ENCODE results near the gene CPLX3.

DNA sequence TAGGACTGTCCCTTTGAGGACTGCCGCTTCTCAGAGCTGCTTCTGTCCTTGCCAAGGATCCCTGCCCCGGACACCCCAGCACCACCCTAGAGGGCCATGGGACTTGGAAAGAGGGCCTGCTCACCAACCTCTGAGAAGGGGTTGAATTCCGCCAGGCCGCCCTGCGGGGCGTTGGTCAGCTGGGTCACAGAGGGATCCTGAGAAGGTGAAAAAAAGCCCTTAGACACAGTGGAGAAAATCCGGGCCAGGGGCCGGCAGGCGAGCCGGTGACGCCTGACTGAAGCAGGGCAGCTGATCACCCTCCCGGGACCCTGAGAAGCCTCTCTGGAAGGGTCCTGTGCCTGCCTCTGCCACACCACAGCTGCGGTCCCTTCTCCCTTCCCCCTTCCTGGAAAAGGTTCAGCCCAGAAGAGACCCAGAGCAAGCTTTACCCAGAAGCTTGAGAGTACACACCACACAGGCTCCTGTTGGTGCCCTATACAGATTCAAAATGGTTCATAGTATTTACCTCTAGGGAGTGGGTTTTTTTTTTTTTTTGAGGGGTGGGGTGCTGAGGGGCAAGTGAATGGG, 28.1 kb downstream of the CPLX3 start:
- TF ChIP-seq, protein P1, sequence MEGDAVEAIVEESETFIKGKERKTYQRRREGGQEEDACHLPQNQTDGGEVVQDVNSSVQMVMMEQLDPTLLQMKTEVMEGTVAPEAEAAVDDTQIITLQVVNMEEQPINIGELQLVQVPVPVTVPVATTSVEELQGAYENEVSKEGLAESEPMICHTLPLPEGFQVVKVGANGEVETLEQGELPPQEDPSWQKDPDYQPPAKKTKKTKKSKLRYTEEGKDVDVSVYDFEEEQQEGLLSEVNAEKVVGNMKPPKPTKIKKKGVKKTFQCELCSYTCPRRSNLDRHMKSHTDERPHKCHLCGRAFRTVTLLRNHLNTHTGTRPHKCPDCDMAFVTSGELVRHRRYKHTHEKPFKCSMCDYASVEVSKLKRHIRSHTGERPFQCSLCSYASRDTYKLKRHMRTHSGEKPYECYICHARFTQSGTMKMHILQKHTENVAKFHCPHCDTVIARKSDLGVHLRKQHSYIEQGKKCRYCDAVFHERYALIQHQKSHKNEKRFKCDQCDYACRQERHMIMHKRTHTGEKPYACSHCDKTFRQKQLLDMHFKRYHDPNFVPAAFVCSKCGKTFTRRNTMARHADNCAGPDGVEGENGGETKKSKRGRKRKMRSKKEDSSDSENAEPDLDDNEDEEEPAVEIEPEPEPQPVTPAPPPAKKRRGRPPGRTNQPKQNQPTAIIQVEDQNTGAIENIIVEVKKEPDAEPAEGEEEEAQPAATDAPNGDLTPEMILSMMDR (IDR thresholded peaks at IDR 0.05 in 2 of 3, conservative IDR thresholded peaks at IDR 0.05 in 1 of 3; ENCODE audit: control insufficient read depth in 2 of 3, extremely low read depth in 1 of 3, insufficient read depth in 1 of 3, low read depth in 3 of 3, low read length in 3 of 3): no peak
- TF ChIP-seq REST (IDR thresholded peaks at IDR 0.05; ENCODE audit: low read depth, low read length): no peak
- no peak for TF ChIP-seq HDGF (IDR thresholded peaks at IDR 0.05)
- TF ChIP-seq HDAC6 (IDR thresholded peaks at IDR 0.05; ENCODE audit: unreplicated experiment): no peak
- no peak for TF ChIP-seq RFX5 (IDR thresholded peaks at IDR 0.05; ENCODE audit: low read depth, low read length)
- TF ChIP-seq CHD4 (IDR thresholded peaks at IDR 0.05): no peak
- TF ChIP-seq, protein P2, sequence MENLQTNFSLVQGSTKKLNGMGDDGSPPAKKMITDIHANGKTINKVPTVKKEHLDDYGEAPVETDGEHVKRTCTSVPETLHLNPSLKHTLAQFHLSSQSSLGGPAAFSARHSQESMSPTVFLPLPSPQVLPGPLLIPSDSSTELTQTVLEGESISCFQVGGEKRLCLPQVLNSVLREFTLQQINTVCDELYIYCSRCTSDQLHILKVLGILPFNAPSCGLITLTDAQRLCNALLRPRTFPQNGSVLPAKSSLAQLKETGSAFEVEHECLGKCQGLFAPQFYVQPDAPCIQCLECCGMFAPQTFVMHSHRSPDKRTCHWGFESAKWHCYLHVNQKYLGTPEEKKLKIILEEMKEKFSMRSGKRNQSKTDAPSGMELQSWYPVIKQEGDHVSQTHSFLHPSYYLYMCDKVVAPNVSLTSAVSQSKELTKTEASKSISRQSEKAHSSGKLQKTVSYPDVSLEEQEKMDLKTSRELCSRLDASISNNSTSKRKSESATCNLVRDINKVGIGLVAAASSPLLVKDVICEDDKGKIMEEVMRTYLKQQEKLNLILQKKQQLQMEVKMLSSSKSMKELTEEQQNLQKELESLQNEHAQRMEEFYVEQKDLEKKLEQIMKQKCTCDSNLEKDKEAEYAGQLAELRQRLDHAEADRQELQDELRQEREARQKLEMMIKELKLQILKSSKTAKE (IDR thresholded peaks at IDR 0.05; ENCODE audit: low read depth, poor library complexity, severe bottlenecking): no peak
- no peak for TF ChIP-seq MEF2A (IDR thresholded peaks at IDR 0.05; ENCODE audit: insufficient read depth, low read depth, low read length)
- no peak for TF ChIP-seq TAF1 (IDR thresholded peaks at IDR 0.05; ENCODE audit: borderline replicate concordance, low read depth, low read length)
- no peak for TF ChIP-seq POLR2A (IDR thresholded peaks at IDR 0.05; ENCODE audit: low read depth, low read length)
- no peak for TF ChIP-seq ZNF274 (IDR thresholded peaks at IDR 0.05; ENCODE audit: insufficient read depth, insufficient read length)

All from GM12878 (cell line).